ENCODE measurements around the gene TBC1D22A. TPM values are rescaled to one million over a fixed set of nuclear protein-coding genes. Genes with fewer than 3 reads are reported as not detected.

Gene TBC1D22A
- polyA plus RNA-seq, 1 donor (not counting 4 experiments of a cell fraction or from before 2014, with no cell fraction given), result 20.9 TPM

DNA sequence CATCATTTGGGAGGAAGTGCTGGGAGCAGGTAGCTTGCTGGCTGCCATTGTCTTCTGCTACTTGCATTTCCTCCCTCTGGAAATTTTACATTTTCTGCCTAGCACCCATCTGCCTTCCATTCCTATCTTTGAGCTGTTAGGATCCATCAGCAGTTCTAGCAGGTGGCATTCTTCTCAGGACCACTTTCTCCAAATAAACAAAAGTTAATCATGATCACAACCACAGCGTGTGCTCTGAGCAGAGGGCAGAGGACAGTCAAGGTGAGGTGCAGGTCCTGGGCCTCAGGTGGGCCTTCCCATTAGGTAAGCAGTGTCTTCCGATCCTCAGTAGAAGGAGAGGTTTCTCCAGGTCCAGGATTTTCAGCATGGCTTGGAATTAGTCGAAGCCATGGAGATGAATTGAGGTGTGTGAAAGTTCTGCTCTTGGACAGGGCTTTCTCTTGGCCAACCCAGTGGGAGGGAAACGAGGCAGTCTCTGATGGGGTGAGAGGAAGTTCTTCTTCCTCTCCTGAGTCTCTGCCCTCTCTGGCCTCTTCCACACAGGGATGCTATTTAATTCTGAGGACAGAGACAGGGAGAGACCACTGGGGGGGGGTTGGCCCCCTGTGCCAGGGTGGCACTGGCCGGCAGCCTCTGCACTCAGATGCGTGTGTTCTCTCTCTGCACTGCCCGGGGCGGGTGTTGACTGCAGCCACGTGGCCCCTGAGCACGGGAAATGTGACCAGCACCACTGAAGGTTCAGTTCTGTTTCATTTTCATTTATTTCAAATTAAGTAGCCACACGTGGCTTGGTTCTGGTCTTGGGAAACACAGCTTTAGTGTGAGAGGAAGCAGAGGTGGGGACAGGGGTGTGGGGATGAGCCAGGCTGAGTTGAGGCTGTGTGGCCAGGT is 170.8 kb downstream of the TBC1D22A start:
- H3K4me3 ChIP-seq (ENCODE audit: control insufficient read depth in 2 of 3, extremely low read depth in 1 of 3, insufficient read depth in 2 of 3, low read depth in 1 of 3, low read length in 3 of 3), result no peak overlapping the region
- no peaks in the 10 kb centered on the region for H3K9me1 ChIP-seq (ENCODE audit: control insufficient read depth, extremely low read depth, insufficient read depth, low read length)
- dilution Hi-C loops (cut with MboI; ENCODE audit: extremely low pct_ligation_motif_present, low sequenced_read_pairs), result no loop called here
- H3K36me3 ChIP-seq (ENCODE audit: control insufficient read depth in 2 of 2, extremely low read depth in 1 of 2, insufficient read depth in 2 of 2, low read length in 2 of 2), result peaks cover 0 to 2% of the 10 kb centered on the region in 2 experiments
- H2AFZ ChIP-seq (ENCODE audit: control insufficient read depth, low read length), result no peak overlapping the region
- DNase-seq (ENCODE audit: low read depth, low spot score) (no peak), FAIRE-seq (no peak)
- peaks cover 33% of the 10 kb centered on the region for H3K4me1 ChIP-seq (ENCODE audit: control insufficient read depth, extremely low read depth, insufficient read depth, low read length)
- no peaks in the 10 kb centered on the region for H3K27me3 ChIP-seq (ENCODE audit: control insufficient read depth, extremely low read depth, insufficient read depth, low read length)
- H3K9ac ChIP-seq (ENCODE audit: control insufficient read depth, extremely low read depth, insufficient read depth, low read length), result no peak overlapping the region
- no peaks in the 10 kb centered on the region for H4K20me1 ChIP-seq (ENCODE audit: control insufficient read depth, extremely low read depth, insufficient read depth, low read length)
- H3K79me2 ChIP-seq (ENCODE audit: control insufficient read depth, insufficient read depth, low read length), result peaks cover 7% of the 10 kb centered on the region
- no peaks in the 10 kb centered on the region for H3K9me3 ChIP-seq (ENCODE audit: control insufficient read depth, low read depth, low read length)
- no peak overlapping the region for H3K27ac ChIP-seq (ENCODE audit: control insufficient read depth, insufficient read depth, low read length)
- no peak for TF ChIP-seq EZH2 (IDR thresholded peaks at IDR 0.05; ENCODE audit: low read length)
- TF ChIP-seq, protein P1, sequence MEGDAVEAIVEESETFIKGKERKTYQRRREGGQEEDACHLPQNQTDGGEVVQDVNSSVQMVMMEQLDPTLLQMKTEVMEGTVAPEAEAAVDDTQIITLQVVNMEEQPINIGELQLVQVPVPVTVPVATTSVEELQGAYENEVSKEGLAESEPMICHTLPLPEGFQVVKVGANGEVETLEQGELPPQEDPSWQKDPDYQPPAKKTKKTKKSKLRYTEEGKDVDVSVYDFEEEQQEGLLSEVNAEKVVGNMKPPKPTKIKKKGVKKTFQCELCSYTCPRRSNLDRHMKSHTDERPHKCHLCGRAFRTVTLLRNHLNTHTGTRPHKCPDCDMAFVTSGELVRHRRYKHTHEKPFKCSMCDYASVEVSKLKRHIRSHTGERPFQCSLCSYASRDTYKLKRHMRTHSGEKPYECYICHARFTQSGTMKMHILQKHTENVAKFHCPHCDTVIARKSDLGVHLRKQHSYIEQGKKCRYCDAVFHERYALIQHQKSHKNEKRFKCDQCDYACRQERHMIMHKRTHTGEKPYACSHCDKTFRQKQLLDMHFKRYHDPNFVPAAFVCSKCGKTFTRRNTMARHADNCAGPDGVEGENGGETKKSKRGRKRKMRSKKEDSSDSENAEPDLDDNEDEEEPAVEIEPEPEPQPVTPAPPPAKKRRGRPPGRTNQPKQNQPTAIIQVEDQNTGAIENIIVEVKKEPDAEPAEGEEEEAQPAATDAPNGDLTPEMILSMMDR (optimal IDR thresholded peaks at IDR 0.05 in 1 of 3, IDR thresholded peaks at IDR 0.05 in 1 of 3, conservative IDR thresholded peaks at IDR 0.05 in 1 of 3; ENCODE audit: extremely low read depth in 1 of 3, insufficient read depth in 2 of 3, low read length in 3 of 3), result no peak
- no peak overlapping the region for H3K4me2 ChIP-seq (ENCODE audit: control insufficient read depth, extremely low read depth, insufficient read depth, low read depth, low read length)

DNA sequence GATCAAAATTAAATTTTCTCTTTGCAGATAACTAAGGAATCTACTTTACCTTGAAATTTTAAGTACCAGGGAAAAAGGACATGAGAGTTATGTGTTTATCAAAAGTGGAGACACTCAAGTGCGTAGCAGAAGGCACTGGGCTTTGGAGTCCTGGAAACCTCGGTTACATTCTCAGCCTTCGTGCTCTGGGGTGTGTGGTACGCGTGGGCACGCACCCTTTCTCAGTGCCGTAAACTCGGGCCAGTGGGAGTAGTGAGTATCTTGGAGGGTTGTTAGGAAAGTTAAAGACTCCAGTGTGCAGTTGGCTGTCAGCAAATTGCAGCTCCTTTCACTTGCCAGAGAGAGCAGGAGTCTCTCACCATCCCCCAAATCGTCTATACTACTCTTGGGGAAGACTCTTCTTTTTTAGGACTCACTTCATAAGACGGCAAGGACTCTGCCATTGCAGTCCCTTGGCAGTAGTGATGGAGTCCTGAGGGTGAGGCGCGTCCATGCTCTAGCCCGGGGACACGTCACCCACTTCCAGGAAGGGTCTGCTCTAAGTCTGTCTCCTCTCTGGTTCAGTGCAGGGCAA is 171.8 kb downstream of the TBC1D22A start:
- no peaks in the 10 kb centered on the region for H3K9me1 ChIP-seq (ENCODE audit: control insufficient read depth, extremely low read depth, insufficient read depth, low read length)
- H3K36me3 ChIP-seq (ENCODE audit: control insufficient read depth in 2 of 2, extremely low read depth in 1 of 2, insufficient read depth in 2 of 2, low read length in 2 of 2), result peaks cover 0 to 2% of the 10 kb centered on the region in 2 experiments
- peaks cover 7% of the 10 kb centered on the region for H3K79me2 ChIP-seq (ENCODE audit: control insufficient read depth, insufficient read depth, low read length)
- no peaks in the 10 kb centered on the region for H4K20me1 ChIP-seq (ENCODE audit: control insufficient read depth, extremely low read depth, insufficient read depth, low read length)
- DNase-seq (ENCODE audit: low read depth, low spot score) (no peak), FAIRE-seq (no peak)
- no peaks in the 10 kb centered on the region for H3K9me3 ChIP-seq (ENCODE audit: control insufficient read depth, low read depth, low read length)
- peak overlapping the region; percentile 78 for H3K27ac ChIP-seq (ENCODE audit: control insufficient read depth, insufficient read depth, low read length)
- H2AFZ ChIP-seq (ENCODE audit: control insufficient read depth, low read length), result no peak overlapping the region
- TF ChIP-seq, protein P1 (optimal IDR thresholded peaks at IDR 0.05 in 1 of 3, IDR thresholded peaks at IDR 0.05 in 1 of 3, conservative IDR thresholded peaks at IDR 0.05 in 1 of 3; ENCODE audit: extremely low read depth in 1 of 3, insufficient read depth in 2 of 3, low read length in 3 of 3), result no peak
- no peak for TF ChIP-seq EZH2 (IDR thresholded peaks at IDR 0.05; ENCODE audit: low read length)
- H3K4me2 ChIP-seq (ENCODE audit: control insufficient read depth, extremely low read depth, insufficient read depth, low read depth, low read length), result peak overlapping the region; percentile 35
- H3K4me1 ChIP-seq (ENCODE audit: control insufficient read depth, extremely low read depth, insufficient read depth, low read length), result peaks cover 29% of the 10 kb centered on the region
- dilution Hi-C loops (cut with MboI; ENCODE audit: extremely low pct_ligation_motif_present, low sequenced_read_pairs), result no loop called here
- H3K4me3 ChIP-seq (ENCODE audit: control insufficient read depth in 2 of 3, extremely low read depth in 1 of 3, insufficient read depth in 2 of 3, low read depth in 1 of 3, low read length in 3 of 3), result no peak overlapping the region
- H3K27me3 ChIP-seq (ENCODE audit: control insufficient read depth, extremely low read depth, insufficient read depth, low read length), result no peaks in the 10 kb centered on the region
- H3K9ac ChIP-seq (ENCODE audit: control insufficient read depth, extremely low read depth, insufficient read depth, low read length), result peak overlapping the region; percentile 50

Data from keratinocyte (primary cell).